Mesendoderm (in vitro differentiated cells): ENCODE measurements around the gene CTNS. TPM values are rescaled to one million over a fixed set of nuclear protein-coding genes. Genes with fewer than 3 reads are reported as not detected.
A peak's percentile ranks its signal among the peaks of the same experiment; 100 is the strongest.

Experiments used
- DNase-seq: peaks from one replicate; pipeline ENCODE4 v3.0.0; 2013
- H2AK5ac ChIP-seq: 2 replicates; pipeline ENCODE4 v1.6.1; 2013; ENCODE audit warnings: low read length, inconsistent platforms
- H2BK120ac ChIP-seq: 2 replicates; pipeline ENCODE4 v1.6.1; 2013; ENCODE audit warnings: low read depth, mild to moderate bottlenecking, low read length, moderate library complexity, mixed read lengths
- H2BK15ac ChIP-seq: replicated peaks from 2 replicates; pipeline ENCODE4 v1.6.1; 2013; ENCODE audit warnings: low read depth, mild to moderate bottlenecking, moderate library complexity
- H2BK5ac ChIP-seq: 2 replicates; pipeline ENCODE4 v1.6.1; 2013; ENCODE audit warnings: low read length, inconsistent platforms
- H3K18ac ChIP-seq: 2 replicates; pipeline ENCODE4 v1.6.1; 2013; ENCODE audit warnings: mild to moderate bottlenecking, low read length, mixed read lengths
- H3K23ac ChIP-seq: one replicate; pipeline ENCODE4 v1.6.1; 2013; ENCODE audit warnings: low read length
- H3K27ac ChIP-seq: 2 replicates; pipeline ENCODE4 v1.5.1; 2013; ENCODE audit warnings: low read depth, mild to moderate bottlenecking, inconsistent platforms, low read length, moderate library complexity
- H3K27me3 ChIP-seq: 2 replicates; pipeline ENCODE4 v1.6.1; 2013; ENCODE audit warnings: low read length, control low read depth, mild to moderate bottlenecking, inconsistent platforms; ENCODE audit not compliant: insufficient read depth, poor library complexity
- H3K36me3 ChIP-seq: 2 replicates; pipeline ENCODE4 v1.6.1; 2013; ENCODE audit warnings: low read length, inconsistent platforms; ENCODE audit not compliant: control insufficient read depth, insufficient read depth
- H3K4ac ChIP-seq: one replicate; pipeline ENCODE4 v1.6.1; 2013; ENCODE audit warnings: low read depth, mild to moderate bottlenecking, low read length, moderate library complexity
- H3K4me1 ChIP-seq: 2 replicates; pipeline ENCODE4 v1.6.1; 2013; ENCODE audit warnings: low read depth, low read length, inconsistent platforms; ENCODE audit not compliant: control insufficient read depth
- H3K4me2 ChIP-seq: 2 replicates; pipeline ENCODE4 v1.6.1; 2013; ENCODE audit warnings: low read length
- H3K4me3 ChIP-seq: 2 replicates; pipeline ENCODE4 v1.5.1; 2013; ENCODE audit warnings: mild to moderate bottlenecking, low read length
- H3K56ac ChIP-seq: one replicate; pipeline ENCODE4 v1.6.1; 2013; ENCODE audit warnings: low read length
- H3K79me1 ChIP-seq: 2 replicates; pipeline ENCODE4 v1.6.1; 2013; ENCODE audit warnings: low read length, inconsistent platforms
- H3K79me2 ChIP-seq: 2 replicates; pipeline ENCODE4 v1.6.1; 2013; ENCODE audit warnings: mild to moderate bottlenecking, low read length; ENCODE audit not compliant: control insufficient read depth, insufficient read depth
- H3K9ac ChIP-seq: 2 replicates; pipeline ENCODE4 v1.6.1; 2013; ENCODE audit warnings: low read length, inconsistent platforms
- H4K5ac ChIP-seq: one replicate; pipeline ENCODE4 v1.6.1; 2013; ENCODE audit warnings: low read length
- H4K8ac ChIP-seq: one replicate; pipeline ENCODE4 v1.6.1; 2013; ENCODE audit warnings: low read depth, mild to moderate bottlenecking, control low read depth, low read length, moderate library complexity
- WGBS: extraction: QIAGEN DNeasy Blood & Tissue Kit; methylation state at CpG from one replicate; pipeline ENCODE4 v1.1.7; 2013; ENCODE audit warnings: low lambda C conversion rate, missing lambda C conversion rate; ENCODE audit not compliant: insufficient coverage; ENCODE audit errors: extremely low coverage; 5-methylcytosine and 5-hydroxymethylcytosine counted together
- polyA plus RNA-seq, 2 experiments: library from polyadenylated mRNA; stranded (reverse); fragments of 200-250 nt; gene quantifications; one replicate each; pipeline ENCODE4 v1.2.3, GENCODE V29; 2013

Gene CTNS
- 15.3 TPM for polyA plus RNA-seq (2013, experiment 1 of 2)
- polyA plus RNA-seq (2013, experiment 2 of 2), result 16.5 TPM

- Histone ChIP-seq H3K4me3 (peak within 1 kb of the TSS; percentile 93), H3K36me3 (peaks cover 2% of the 10 kb centered on the region), H3K4me2 (peak within 1 kb of the TSS; percentile 80), H3K4me1 (no peaks in the 10 kb centered on the region), H3K4ac (peak within 1 kb of the TSS; percentile 0), H4K8ac (no peak within 1 kb of the TSS), H2AK5ac (no peak within 1 kb of the TSS), H2BK15ac (no peak within 1 kb of the TSS), H3K56ac (peak within 1 kb of the TSS; percentile 97), H3K79me2 (peaks cover 2% of the 10 kb centered on the region), H3K9ac (peak within 1 kb of the TSS; percentile 95), H4K5ac (no peak within 1 kb of the TSS), H2BK120ac (peak within 1 kb of the TSS; percentile 88), H3K27ac (peak within 1 kb of the TSS; percentile 96), H3K18ac (peak within 1 kb of the TSS; percentile 86), H3K27me3 (no peaks in the 10 kb centered on the region), H3K79me1 (peaks cover 4% of the 10 kb centered on the region), H3K23ac (peak within 1 kb of the TSS; percentile 35), H2BK5ac (no peak within 1 kb of the TSS)
- no CpG with 5 or more reads among the region's 68 CpGs for WGBS
- peak; percentile 99 for DNase-seq
These were observed at the start of gene CTNS, which contains the start of gene SHPK for GRCh38 chr17:3636154-3636907. Gene CTNS (plus strand): TSS chr17:3636760. CDS start chr17:3640207, 3,447 bp downstream. Gene SHPK (minus strand): TSS chr17:3636250. CDS start chr17:3636219, 31 bp downstream.

- no peak for DNase-seq
- no peak overlapping the region for H4K5ac ChIP-seq
- H2AK5ac ChIP-seq, result no peak overlapping the region
- no peak overlapping the region for H2BK15ac ChIP-seq
- no peaks in the 10 kb centered on the region for H3K27me3 ChIP-seq
- H2BK5ac ChIP-seq, result no peak overlapping the region
- H3K4ac ChIP-seq, result no peak overlapping the region
- H3K18ac ChIP-seq, result no peak overlapping the region
- no peaks in the 10 kb centered on the region for H3K79me2 ChIP-seq
- H3K4me1 ChIP-seq, result no peaks in the 10 kb centered on the region
- no peak overlapping the region for H3K27ac ChIP-seq
- H4K8ac ChIP-seq, result no peak overlapping the region
- H3K56ac ChIP-seq, result no peak overlapping the region
- no CpG with 5 or more reads among the region's 22 CpGs for WGBS
- H3K79me1 ChIP-seq, result no peaks in the 10 kb centered on the region
- H3K4me3 ChIP-seq, result no peak overlapping the region
- H2BK120ac ChIP-seq, result no peak overlapping the region
- H3K36me3 ChIP-seq, result no peaks in the 10 kb centered on the region
- no peak overlapping the region for H3K23ac ChIP-seq
- H3K4me2 ChIP-seq, result no peak overlapping the region
- H3K9ac ChIP-seq, result no peak overlapping the region
These were observed 46.8 kb upstream of the CTNS start for GRCh38 chr17:3589784-3590183.

GRCh38 chr17:3590231-3590630 is 46.3 kb upstream of the CTNS start:
- no peaks in the 10 kb centered on the region for H3K4me1 ChIP-seq
- no peaks in the 10 kb centered on the region for H3K27me3 ChIP-seq
- no peak overlapping the region for H4K5ac ChIP-seq
- no peak overlapping the region for H3K4me3 ChIP-seq
- H4K8ac ChIP-seq, result no peak overlapping the region
- no peak overlapping the region for H3K4me2 ChIP-seq
- no peak overlapping the region for H3K56ac ChIP-seq
- no peaks in the 10 kb centered on the region for H3K79me1 ChIP-seq
- no peak overlapping the region for H2BK120ac ChIP-seq
- no peak overlapping the region for H3K4ac ChIP-seq
- no peak overlapping the region for H3K18ac ChIP-seq
- no peak overlapping the region for H3K9ac ChIP-seq
- H3K36me3 ChIP-seq, result no peaks in the 10 kb centered on the region
- no peak overlapping the region for H3K23ac ChIP-seq
- WGBS, result no CpG with 5 or more reads among the region's 15 CpGs
- H2BK15ac ChIP-seq, result no peak overlapping the region
- DNase-seq, result no peak
- H3K79me2 ChIP-seq, result no peaks in the 10 kb centered on the region
- no peak overlapping the region for H2BK5ac ChIP-seq
- H3K27ac ChIP-seq, result no peak overlapping the region
- H2AK5ac ChIP-seq, result no peak overlapping the region

- Histone ChIP-seq H3K79me1 (no peaks in the 10 kb centered on the region), H3K36me3 (no peaks in the 10 kb centered on the region), H3K27me3 (no peaks in the 10 kb centered on the region), H2AK5ac (no peak overlapping the region), H3K79me2 (no peaks in the 10 kb centered on the region), H4K5ac (no peak overlapping the region), H2BK15ac (no peak overlapping the region), H2BK5ac (no peak overlapping the region), H3K18ac (no peak overlapping the region), H3K56ac (no peak overlapping the region), H3K4me3 (no peak overlapping the region), H3K4me2 (no peak overlapping the region), H4K8ac (no peak overlapping the region), H3K4ac (no peak overlapping the region), H2BK120ac (no peak overlapping the region), H3K23ac (no peak overlapping the region), H3K9ac (no peak overlapping the region), H3K27ac (no peak overlapping the region), H3K4me1 (no peaks in the 10 kb centered on the region)
- WGBS, result no CpG with 5 or more reads among the region's 15 CpGs
- DNase-seq, result no peak
These were observed 45.8 kb upstream of the CTNS start for GRCh38 chr17:3590768-3591167.

GRCh38 chr17:3592216-3592860 is 44.2 kb upstream of the CTNS start:
- no peak overlapping the region for H4K8ac ChIP-seq
- no peak overlapping the region for H2AK5ac ChIP-seq
- H2BK15ac ChIP-seq, result no peak overlapping the region
- no peak overlapping the region for H4K5ac ChIP-seq
- no peaks in the 10 kb centered on the region for H3K79me2 ChIP-seq
- H2BK5ac ChIP-seq, result no peak overlapping the region
- no peak overlapping the region for H2BK120ac ChIP-seq
- no peaks in the 10 kb centered on the region for H3K4me1 ChIP-seq
- H3K27me3 ChIP-seq, result no peaks in the 10 kb centered on the region
- no peak overlapping the region for H3K27ac ChIP-seq
- no CpG with 5 or more reads among the region's 15 CpGs for WGBS
- DNase-seq, result no peak
- no peak overlapping the region for H3K4ac ChIP-seq
- H3K23ac ChIP-seq, result no peak overlapping the region
- no peak overlapping the region for H3K18ac ChIP-seq
- H3K56ac ChIP-seq, result no peak overlapping the region
- H3K36me3 ChIP-seq, result no peaks in the 10 kb centered on the region
- no peak overlapping the region for H3K9ac ChIP-seq
- H3K79me1 ChIP-seq, result no peaks in the 10 kb centered on the region
- H3K4me2 ChIP-seq, result no peak overlapping the region
- no peak overlapping the region for H3K4me3 ChIP-seq
